Common myeloid progenitor, CD34-positive (primary cell): ENCODE results near the gene TPPP.

Experiments used
- CTCF ChIA-PET: fragments of 350-600 bp; sonication (Branson Sonifier 250); formaldehyde crosslinking; loops from one replicate; lab custom pipeline; 2021; ENCODE audit warnings: antibody characterized with exemption; lab: Charles Lee
- POLR2A ChIA-PET: fragments of 350-600 bp; sonication (Branson Sonifier 250); formaldehyde crosslinking; loops from one replicate; lab custom pipeline; 2021; ENCODE audit warnings: antibody characterized with exemption; lab: Charles Lee
- DNase-seq, 3 donors: peaks; one replicate each; pipeline versions ENCODE4 v3.0.0 to v3.0.0-alpha.2; 2013
- H3K27ac ChIP-seq, 2 experiments: 1 replicate in 1 of 2; 2 replicates in 1 of 2; pipeline ENCODE4 v1.7.0; 2013; ENCODE audit warnings: inconsistent platforms in 2 of 2, low read length in 2 of 2, mild to moderate bottlenecking in 2 of 2, low read depth in 1 of 2, moderate library complexity in 1 of 2; ENCODE audit not compliant: severe bottlenecking in 2 of 2, insufficient read depth in 1 of 2, poor library complexity in 1 of 2
- H3K27me3 ChIP-seq, 5 experiments: replicated peaks in 2 of 5; 1 replicate in 3 of 5; 2 replicates in 2 of 5; pipeline versions ENCODE4 v1.6.1 to v1.7.0; 2013; ENCODE audit warnings: low read length in 4 of 5, mild to moderate bottlenecking in 2 of 5, moderate library complexity in 2 of 5, inconsistent platforms in 1 of 5; ENCODE audit not compliant: insufficient read depth in 5 of 5, control insufficient read depth in 4 of 5
- H3K36me3 ChIP-seq, 4 experiments: 1 replicate in 2 of 4; 2 replicates in 2 of 4; pipeline versions ENCODE4 v1.6.1 to v1.7.0; 2013; ENCODE audit warnings: low read length in 3 of 4, control low read depth in 1 of 4, mild to moderate bottlenecking in 1 of 4; ENCODE audit not compliant: control insufficient read depth in 4 of 4, insufficient read depth in 4 of 4
- H3K4me1 ChIP-seq, 4 experiments: 1 replicate in 3 of 4; 2 replicates in 1 of 4; pipeline versions ENCODE4 v1.6.1 to v1.7.1; 2013; ENCODE audit warnings: low read length in 3 of 4, mild to moderate bottlenecking in 3 of 4, control low read depth in 1 of 4, inconsistent platforms in 1 of 4, moderate library complexity in 1 of 4; ENCODE audit not compliant: control insufficient read depth in 4 of 4, insufficient read depth in 4 of 4; ENCODE audit errors: control extremely low read depth in 1 of 4
- H3K4me3 ChIP-seq, 7 experiments: 1 replicate in 4 of 7; 2 replicates in 3 of 7; pipeline versions ENCODE4 v1.5.1 to v1.7.0; 2013; ENCODE audit warnings: mild to moderate bottlenecking in 7 of 7, low read length in 6 of 7, moderate library complexity in 6 of 7, inconsistent platforms in 2 of 7, low read depth in 2 of 7, control low read depth in 1 of 7; ENCODE audit not compliant: insufficient read depth in 4 of 7, control insufficient read depth in 1 of 7; ENCODE audit errors: extremely low read depth in 1 of 7
- H3K9me3 ChIP-seq, 5 experiments: 1 replicate in 4 of 5; 2 replicates in 1 of 5; pipeline versions ENCODE4 v1.6.1 to v1.7.1; 2013; ENCODE audit warnings: low read length in 4 of 5, mild to moderate bottlenecking in 2 of 5, inconsistent platforms in 1 of 5, low read depth in 1 of 5, moderate library complexity in 1 of 5; ENCODE audit not compliant: control insufficient read depth in 4 of 5, insufficient read depth in 2 of 5; ENCODE audit errors: control extremely low read depth in 1 of 5
- WGBS: methylation state at CpG from one replicate; pipeline ENCODE4 v1.1.5; 2013; ENCODE audit not compliant: insufficient coverage; 5-methylcytosine and 5-hydroxymethylcytosine counted together

Gene TPPP

GRCh38 chr5:647727-648126, 45.4 kb downstream of the TPPP start:
- Histone ChIP-seq H3K27ac (no peak overlapping the region), H3K4me3 (no peak overlapping the region), H3K4me1 (no peaks in the 10 kb centered on the region), H3K36me3 (peaks cover 8 to 66% (median 35%) of the 10 kb centered on the region in 4 experiments), H3K9me3 (no peaks in the 10 kb centered on the region), H3K27me3 (no peaks in the 10 kb centered on the region)
- DNase-seq, result no peak
- ChIA-PET POLR2A (no interaction called here), CTCF (no interaction called here)
- whole genome bisulfite sequencing, result 95% methylated on average over 4 of the region's 9 CpGs

GRCh38 chr5:647311-647710, 45.8 kb downstream of the TPPP start:
- no peak overlapping the region for H3K27ac ChIP-seq

GRCh38 chr5:646396-647201, 46.6 kb downstream of the TPPP start:
- H3K36me3 ChIP-seq, result peaks cover 8 to 64% (median 32%) of the 10 kb centered on the region in 4 experiments
- POLR2A ChIA-PET, result no interaction called here
- H3K27me3 ChIP-seq, result no peaks in the 10 kb centered on the region
- CTCF ChIA-PET, result no interaction called here
- H3K9me3 ChIP-seq, result no peaks in the 10 kb centered on the region
- WGBS, result 97% methylated on average over 17 of the region's 18 CpGs
- H3K4me1 ChIP-seq, result no peaks in the 10 kb centered on the region
- no peak overlapping the region for H3K4me3 ChIP-seq
- DNase-seq, result no peak
- no peak overlapping the region for H3K27ac ChIP-seq

More at GRCh38 chr5:647311-647710, 45.8 kb downstream of the TPPP start:
- Histone ChIP-seq H3K4me3 (no peak overlapping the region), H3K4me1 (no peaks in the 10 kb centered on the region), H3K27me3 (no peaks in the 10 kb centered on the region), H3K36me3 (peaks cover 8 to 68% (median 35%) of the 10 kb centered on the region in 4 experiments), H3K9me3 (no peaks in the 10 kb centered on the region)
- ChIA-PET CTCF (no interaction called here), POLR2A (no interaction called here)
- 100% methylated on average over 2 of the region's 4 CpGs for WGBS
- no peak for DNase-seq

- Histone ChIP-seq H3K36me3 (peaks cover 10 to 70% (median 42%) of the 10 kb centered on the region in 4 experiments), H3K4me3 (no peak overlapping the region), H3K9me3 (no peaks in the 10 kb centered on the region), H3K4me1 (no peaks in the 10 kb centered on the region), H3K27me3 (no peaks in the 10 kb centered on the region), H3K27ac (no peak overlapping the region)
- ChIA-PET POLR2A (no interaction called here), CTCF (no interaction called here)
- DNase-seq, result no peak
- WGBS, result 90% methylated on average over 12 of the region's 13 CpGs
These were observed 47.7 kb downstream of the TPPP start for GRCh38 chr5:645421-645820.

- DNase-seq, result no peak
- no peak overlapping the region for H3K4me3 ChIP-seq
- peaks cover 10 to 74% (median 46%) of the 10 kb centered on the region in 4 experiments for H3K36me3 ChIP-seq
- no peaks in the 10 kb centered on the region for H3K27me3 ChIP-seq
- H3K4me1 ChIP-seq, result no peaks in the 10 kb centered on the region
- no peaks in the 10 kb centered on the region for H3K9me3 ChIP-seq
- WGBS, result 98% methylated on average over 11 of the region's 15 CpGs
- ChIA-PET POLR2A (no interaction called here), CTCF (no interaction called here)
- H3K27ac ChIP-seq, result no peak overlapping the region
These were observed 48.2 kb downstream of the TPPP start for GRCh38 chr5:644971-645370.

- H3K4me3 ChIP-seq, result no peak overlapping the region
- no peak for DNase-seq
- no peaks in the 10 kb centered on the region for H3K4me1 ChIP-seq
- H3K36me3 ChIP-seq, result peaks cover 10 to 79% (median 50%) of the 10 kb centered on the region in 4 experiments
- H3K27me3 ChIP-seq, result no peaks in the 10 kb centered on the region
- POLR2A ChIA-PET, result no interaction called here
- no peaks in the 10 kb centered on the region for H3K9me3 ChIP-seq
- CTCF ChIA-PET, result no interaction called here
- no peak overlapping the region for H3K27ac ChIP-seq
- 100% methylated on average over 7 of the region's 13 CpGs for WGBS
These were observed 48.6 kb downstream of the TPPP start for GRCh38 chr5:644509-644908.

- peaks cover 10 to 86% (median 53%) of the 10 kb centered on the region in 4 experiments for H3K36me3 ChIP-seq
- no peaks in the 10 kb centered on the region for H3K27me3 ChIP-seq
- H3K4me3 ChIP-seq, result no peak overlapping the region
- H3K9me3 ChIP-seq, result no peaks in the 10 kb centered on the region
- POLR2A ChIA-PET, result no interaction called here
- 89% methylated on average over 9 of the region's 11 CpGs for WGBS
- no peak overlapping the region for H3K27ac ChIP-seq
- no peak for DNase-seq
- CTCF ChIA-PET, result no interaction called here
- H3K4me1 ChIP-seq, result no peaks in the 10 kb centered on the region
These were observed 49.3 kb downstream of the TPPP start for GRCh38 chr5:643811-644271.
